ES-I3 (cell line): Measurements from ENCODE around the gene EDDM13.

ENCODE experiments used
- H3K36me3 ChIP-seq: 2 replicates; pipeline ENCODE4 v1.6.1; 2013; ENCODE audit warnings: mild to moderate bottlenecking, low read length, control low read depth, moderate library complexity; ENCODE audit not compliant: insufficient read depth
- H3K4me1 ChIP-seq: 2 replicates; pipeline ENCODE4 v1.6.1; 2013; ENCODE audit warnings: mild to moderate bottlenecking, control low read depth, low read length; ENCODE audit not compliant: insufficient read depth
- H3K9ac ChIP-seq: 2 replicates; pipeline ENCODE4 v1.6.1; 2013; ENCODE audit warnings: low read depth, mild to moderate bottlenecking, low read length, moderate library complexity
- H3K9me3 ChIP-seq: 2 replicates; pipeline ENCODE4 v1.6.1; 2013; ENCODE audit warnings: mild to moderate bottlenecking, low read length, moderate library complexity; ENCODE audit not compliant: control insufficient read depth, insufficient read depth

EDDM13 gene

DNA sequence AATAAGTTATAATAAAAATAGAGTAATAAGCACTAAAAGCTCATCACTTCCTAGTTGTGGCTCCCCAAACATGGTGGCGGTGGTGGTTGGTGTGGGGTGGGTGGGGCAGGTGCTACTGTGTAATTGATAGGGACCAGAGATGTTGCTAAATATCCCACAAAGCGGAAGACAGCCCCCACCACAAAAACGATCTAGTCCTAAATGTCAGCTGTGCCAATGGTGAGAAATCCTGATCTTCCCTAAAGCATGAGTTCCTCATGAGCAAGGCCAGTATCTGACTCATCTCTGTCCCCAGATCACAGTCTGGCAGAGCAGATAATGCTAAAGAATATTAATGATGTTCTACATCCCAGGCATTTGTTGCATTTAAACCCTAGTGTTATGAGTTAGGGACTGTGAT, 1.9 kb upstream of the EDDM13 start:
- Histone ChIP-seq H3K4me1 (no peaks in the 10 kb centered on the region), H3K9ac (no peak overlapping the region), H3K36me3 (no peaks in the 10 kb centered on the region; the same call in 1 of the 2 replicates), H3K9me3 (no peaks in the 10 kb centered on the region)

- Histone ChIP-seq H3K9ac (no peak overlapping the region), H3K36me3 (no peaks in the 10 kb centered on the region; the same call in 1 of the 2 replicates), H3K9me3 (no peaks in the 10 kb centered on the region; the same call in 1 of the 2 replicates), H3K4me1 (no peaks in the 10 kb centered on the region)
Observed at GRCh38 chr19:56271151-56271550, 1.4 kb upstream of the EDDM13 start.

DNA sequence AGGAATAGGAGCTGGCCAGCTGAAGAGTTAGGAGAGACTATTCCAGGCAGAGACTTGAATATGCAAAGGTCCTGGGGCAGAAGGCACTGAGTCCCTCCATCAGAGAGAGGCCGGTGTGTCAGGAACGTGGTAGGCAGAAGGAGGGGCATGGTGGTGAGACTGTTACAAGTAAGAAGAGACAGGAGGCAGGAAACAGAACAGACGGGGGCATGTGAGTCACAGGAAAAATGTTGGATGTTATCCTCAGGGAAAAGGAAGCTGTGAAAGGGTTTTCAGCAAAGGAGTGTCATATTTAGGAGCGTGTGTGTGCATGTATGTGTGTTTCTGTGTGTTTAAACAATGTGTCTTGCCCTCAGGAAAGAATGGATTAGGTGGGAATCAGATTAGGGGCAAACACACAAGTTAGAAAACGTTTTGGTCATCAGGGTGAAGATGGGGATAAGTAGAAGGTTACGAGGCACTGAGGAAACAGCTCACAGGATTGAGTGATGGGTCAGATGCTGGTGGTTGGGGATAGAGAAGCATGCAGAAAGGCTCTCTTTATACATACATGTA, 1.1 kb downstream of the EDDM13 start:
- H3K36me3 ChIP-seq: no peaks in the 10 kb centered on the region; the same call in 1 of the 2 replicates
- H3K4me1 ChIP-seq: no peaks in the 10 kb centered on the region
- H3K9me3 ChIP-seq: no peaks in the 10 kb centered on the region; the same call in 1 of the 2 replicates
- no peak overlapping the region for H3K9ac ChIP-seq

DNA sequence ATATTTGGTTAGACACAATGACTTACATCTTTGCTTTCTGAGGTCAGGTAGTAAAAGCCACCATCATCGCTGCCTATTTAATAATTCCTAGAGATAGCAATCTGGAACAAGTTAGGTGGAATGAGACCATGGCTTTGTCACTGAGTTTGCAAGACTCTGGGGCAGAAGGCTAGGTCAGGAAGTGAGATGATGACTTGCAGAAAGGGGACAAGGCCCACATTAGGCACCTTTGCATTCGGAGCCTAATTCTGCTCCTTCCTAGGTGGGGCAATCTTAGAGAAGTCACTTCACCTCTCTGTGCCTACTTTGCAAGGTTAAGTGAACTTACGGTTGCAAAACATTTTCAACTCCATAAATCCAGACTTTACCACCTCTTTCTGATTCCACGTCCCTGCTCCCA, 10.3 kb downstream of the EDDM13 start:
- H3K9ac ChIP-seq: no peak overlapping the region
- no peaks in the 10 kb centered on the region for H3K9me3 ChIP-seq
- H3K36me3 ChIP-seq: no peaks in the 10 kb centered on the region
- no peaks in the 10 kb centered on the region for H3K4me1 ChIP-seq

DNA sequence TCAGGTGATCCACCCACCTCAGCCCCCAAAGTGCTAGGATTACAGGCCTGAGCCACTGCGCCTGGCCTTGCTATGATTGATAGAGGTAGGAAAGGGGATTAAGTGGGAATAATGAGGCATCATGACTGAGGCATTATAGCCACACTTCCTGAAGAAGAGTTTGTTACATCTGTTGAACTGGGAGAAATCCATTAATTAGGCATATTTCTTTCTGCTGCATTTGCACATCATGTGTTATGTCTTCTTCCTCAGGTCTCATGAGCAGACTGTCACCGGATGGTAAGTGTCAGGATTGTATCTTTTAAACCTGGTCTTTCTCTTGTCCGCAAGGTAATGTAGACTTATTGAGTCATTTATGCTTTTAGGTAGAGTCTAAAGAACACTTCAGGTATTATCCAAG, 12.2 kb downstream of the EDDM13 start:
- Histone ChIP-seq H3K36me3 (no peaks in the 10 kb centered on the region), H3K9ac (no peak overlapping the region), H3K9me3 (no peaks in the 10 kb centered on the region; the same call in 1 of the 2 replicates), H3K4me1 (no peaks in the 10 kb centered on the region)

- Histone ChIP-seq H3K9ac (no peak overlapping the region), H3K9me3 (peaks cover 3% of the 10 kb centered on the region; the same call in 1 of the 2 replicates), H3K4me1 (no peaks in the 10 kb centered on the region), H3K36me3 (no peaks in the 10 kb centered on the region)
Observed at GRCh38 chr19:56290104-56290503, 17.6 kb downstream of the EDDM13 start.

- Histone ChIP-seq H3K36me3 (no peaks in the 10 kb centered on the region), H3K9me3 (peaks cover 3% of the 10 kb centered on the region; the same call in 1 of the 2 replicates), H3K4me1 (no peaks in the 10 kb centered on the region), H3K9ac (no peak overlapping the region)
Observed at GRCh38 chr19:56291867-56292266, 19.3 kb downstream of the EDDM13 start.

- Histone ChIP-seq H3K4me1 (no peaks in the 10 kb centered on the region), H3K9ac (no peak overlapping the region), H3K36me3 (no peaks in the 10 kb centered on the region), H3K9me3 (0 out of 2 replicates have a peak, but pooled peaks cover 3% of the 10 kb centered on the region)
Observed at GRCh38 chr19:56294549-56294948, 22.0 kb downstream of the EDDM13 start.

DNA sequence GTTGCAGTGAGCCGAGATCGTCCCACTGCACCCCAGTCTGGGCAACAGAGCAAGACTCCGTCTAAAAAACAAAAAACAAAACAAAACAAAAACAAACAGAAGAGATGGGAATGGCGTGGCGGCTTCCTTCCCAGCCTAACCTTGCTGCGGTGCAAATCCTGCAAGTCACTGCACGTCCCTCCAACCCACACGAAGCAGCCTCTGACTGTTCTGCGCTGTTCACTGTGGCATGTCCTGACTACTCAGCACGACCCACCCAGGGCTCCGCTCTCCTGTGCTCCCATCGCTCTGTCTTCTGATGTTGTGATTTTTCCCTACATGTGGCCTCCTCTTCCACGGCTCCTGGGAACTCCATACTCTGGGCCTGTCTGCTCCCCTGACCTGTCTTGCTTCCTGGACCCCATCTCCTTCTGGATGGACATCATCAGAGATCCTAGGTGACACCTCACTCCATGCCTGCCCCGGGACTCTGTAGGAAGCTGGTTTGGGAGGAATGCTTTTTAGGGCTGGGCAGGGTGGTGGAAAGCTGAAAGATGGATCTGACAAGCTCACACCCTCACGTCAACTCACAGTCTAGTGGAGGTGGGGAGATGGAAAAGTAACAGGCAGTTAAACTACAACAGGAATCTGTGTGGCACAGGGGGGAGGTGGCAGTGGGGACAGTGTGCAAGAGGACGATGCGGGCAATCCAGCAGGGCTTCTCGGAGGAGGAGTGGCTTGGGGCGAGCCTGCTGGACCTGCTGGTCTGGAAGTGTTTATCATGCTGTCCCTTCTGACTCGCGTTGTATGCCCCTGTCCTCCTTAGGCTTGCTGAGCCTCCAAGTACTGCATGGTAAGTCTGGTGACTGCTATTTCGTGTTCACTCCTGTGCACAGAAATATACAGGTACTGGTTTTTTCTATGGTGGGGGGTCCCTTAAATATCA, 23.2 kb downstream of the EDDM13 start:
- H3K4me1 ChIP-seq: no peaks in the 10 kb centered on the region
- H3K36me3 ChIP-seq: no peaks in the 10 kb centered on the region
- 0 out of 2 replicates have a peak, but pooled peaks cover 3% of the 10 kb centered on the region for H3K9me3 ChIP-seq
- H3K9ac ChIP-seq: no peak overlapping the region

GRCh38 chr19:56297010-56297409, 24.5 kb downstream of the EDDM13 start:
- H3K36me3 ChIP-seq: no peaks in the 10 kb centered on the region
- H3K4me1 ChIP-seq: no peaks in the 10 kb centered on the region
- H3K9me3 ChIP-seq: 0 out of 2 replicates have a peak, but pooled peaks cover 3% of the 10 kb centered on the region
- H3K9ac ChIP-seq: no peak overlapping the region

GRCh38 chr19:56299688-56300087, 27.1 kb downstream of the EDDM13 start:
- no peaks in the 10 kb centered on the region; the same call in 1 of the 2 replicates for H3K36me3 ChIP-seq
- no peaks in the 10 kb centered on the region for H3K4me1 ChIP-seq
- H3K9me3 ChIP-seq: no peaks in the 10 kb centered on the region
- H3K9ac ChIP-seq: no peak overlapping the region

DNA sequence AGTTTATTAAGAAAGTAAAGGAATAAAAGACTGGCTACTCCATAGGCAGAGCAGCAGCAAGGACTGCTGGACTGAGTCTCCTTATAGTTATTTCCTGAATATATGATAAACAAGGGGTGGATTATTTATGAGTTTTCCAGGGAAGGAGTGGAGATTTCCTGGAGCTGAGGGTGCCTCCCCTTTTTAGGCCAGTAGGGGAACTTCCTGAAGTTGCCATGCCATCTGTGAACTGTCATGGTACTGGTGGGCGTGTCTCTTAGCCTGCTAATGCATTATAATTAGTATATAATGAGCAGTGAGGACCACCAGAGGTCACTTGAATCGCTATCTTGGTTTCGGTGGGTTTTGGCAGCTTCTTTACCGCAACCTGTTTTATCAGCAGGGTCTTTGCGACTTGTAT, 28.6 kb downstream of the EDDM13 start:
- no peaks in the 10 kb centered on the region for H3K4me1 ChIP-seq
- no peaks in the 10 kb centered on the region for H3K9me3 ChIP-seq
- no peaks in the 10 kb centered on the region; the same call in 1 of the 2 replicates for H3K36me3 ChIP-seq
- H3K9ac ChIP-seq: no peak overlapping the region

DNA sequence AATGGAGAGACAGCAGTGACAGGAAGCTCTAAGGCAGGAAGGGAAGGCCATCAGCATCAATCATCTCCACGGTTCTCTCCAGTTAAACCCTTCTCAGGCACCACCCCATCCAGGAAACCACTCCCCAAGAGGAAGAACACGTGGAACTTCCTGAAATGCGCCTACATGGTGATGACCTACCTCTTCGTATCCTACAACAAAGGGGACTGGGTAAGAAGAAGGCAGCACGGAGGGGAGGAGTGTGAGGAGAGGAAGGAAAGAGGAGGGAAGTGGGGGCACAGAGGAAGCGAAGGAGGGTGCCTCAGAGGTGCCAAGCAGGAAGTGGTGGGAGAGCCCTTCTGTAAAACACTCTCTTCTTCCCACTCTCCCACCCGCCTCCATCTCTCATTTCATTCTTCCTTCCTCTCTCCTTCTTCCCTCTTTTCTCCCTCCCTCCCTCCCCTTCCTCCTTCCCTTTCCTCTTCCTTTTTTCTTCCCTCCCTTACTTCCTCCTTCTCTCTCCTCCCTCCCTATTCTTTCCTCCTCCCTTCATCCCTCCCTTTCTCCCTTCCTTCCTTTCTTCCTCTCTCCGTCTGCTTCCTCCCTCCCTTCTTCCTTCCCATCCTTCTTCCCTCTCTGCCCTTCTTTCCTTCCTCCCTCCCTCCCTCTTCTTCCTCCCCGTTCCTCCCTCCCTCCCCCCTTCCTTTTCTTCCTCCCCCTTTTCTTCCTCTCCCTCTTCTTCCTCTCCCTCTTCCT, 29.5 kb downstream of the EDDM13 start:
- Histone ChIP-seq H3K4me1 (no peaks in the 10 kb centered on the region), H3K36me3 (no peaks in the 10 kb centered on the region; the same call in 1 of the 2 replicates), H3K9me3 (no peaks in the 10 kb centered on the region), H3K9ac (no peak overlapping the region)

- Histone ChIP-seq H3K9ac (no peak overlapping the region), H3K4me1 (no peaks in the 10 kb centered on the region), H3K36me3 (no peaks in the 10 kb centered on the region; the same call in 1 of the 2 replicates), H3K9me3 (no peaks in the 10 kb centered on the region)
Observed at GRCh38 chr19:56304243-56304642, 31.7 kb downstream of the EDDM13 start.
